H9 (cell line): Measurements from ENCODE around the gene LRP8. TPM values are rescaled to one million over a fixed set of nuclear protein-coding genes. Genes with fewer than 3 reads are reported as not detected.

ENCODE experiments used
- DNase-seq: peaks from one replicate; pipeline ENCODE4 v3.0.0-alpha.2; 2017
- H2AFZ ChIP-seq: one replicate; pipeline ENCODE4 v1.6.1; 2013; ENCODE audit warnings: mild to moderate bottlenecking, low read length, control low read depth, moderate library complexity
- H2AK5ac ChIP-seq: 2 replicates; pipeline ENCODE4 v1.6.1; 2013; ENCODE audit warnings: low read length, control low read depth, mixed read lengths; ENCODE audit not compliant: insufficient read length
- H2BK120ac ChIP-seq: one replicate; pipeline ENCODE4 v1.6.1; 2013; ENCODE audit warnings: low read depth, mild to moderate bottlenecking, low read length, control low read depth, inconsistent platforms; ENCODE audit not compliant: poor library complexity, severe bottlenecking
- H2BK12ac ChIP-seq: 2 replicates; pipeline ENCODE4 v1.6.1; 2013; ENCODE audit warnings: low read length, control low read depth, mixed read lengths, low read depth; ENCODE audit not compliant: insufficient read length
- H2BK15ac ChIP-seq: 2 replicates; pipeline ENCODE4 v1.6.1; 2013; ENCODE audit warnings: low read depth, low read length, control low read depth
- H2BK20ac ChIP-seq: one replicate; pipeline ENCODE4 v1.6.1; 2013; ENCODE audit warnings: low read depth, mild to moderate bottlenecking, low read length, control low read depth, inconsistent platforms; ENCODE audit not compliant: poor library complexity, severe bottlenecking
- H2BK5ac ChIP-seq: 2 replicates; pipeline ENCODE4 v1.6.1; 2013; ENCODE audit warnings: low read length, control low read depth, mixed read lengths; ENCODE audit not compliant: insufficient read length
- H3K14ac ChIP-seq: 2 replicates; pipeline ENCODE4 v1.6.1; 2013; ENCODE audit warnings: low read length, control low read depth; ENCODE audit not compliant: insufficient read depth
- H3K18ac ChIP-seq: 2 replicates; pipeline ENCODE4 v1.6.1; 2013; ENCODE audit warnings: low read depth, mild to moderate bottlenecking, mixed read lengths, low read length, control low read depth; ENCODE audit not compliant: insufficient read length
- H3K23ac ChIP-seq: 2 replicates; pipeline ENCODE4 v1.6.1; 2013; ENCODE audit warnings: low read length, control low read depth, mixed read lengths, low read depth; ENCODE audit not compliant: insufficient read length
- H3K23me2 ChIP-seq: 2 replicates; pipeline ENCODE4 v1.6.1; 2013; ENCODE audit warnings: low read depth, mild to moderate bottlenecking, mixed read lengths, low read length, control low read depth; ENCODE audit not compliant: insufficient read length, poor library complexity, severe bottlenecking
- H3K27ac ChIP-seq: 2 replicates; pipeline ENCODE4 v1.5.1; 2013; ENCODE audit warnings: low read length, control low read depth, mixed read lengths, low read depth; ENCODE audit not compliant: insufficient read length
- H3K27me3 ChIP-seq: 2 replicates; pipeline ENCODE4 v1.6.1; 2013; ENCODE audit warnings: low read length, control low read depth, inconsistent platforms; ENCODE audit not compliant: insufficient read depth
- H3K4ac ChIP-seq: 2 replicates; pipeline ENCODE4 v1.6.1; 2013; ENCODE audit warnings: low read depth, mild to moderate bottlenecking, control low read depth, inconsistent platforms, low read length, moderate library complexity
- H3K4me1 ChIP-seq: 2 replicates; pipeline ENCODE4 v1.6.1; 2013; ENCODE audit warnings: low read length, control low read depth, inconsistent platforms; ENCODE audit not compliant: insufficient read depth
- H3K4me2 ChIP-seq: 2 replicates; pipeline ENCODE4 v1.6.1; 2013; ENCODE audit warnings: low read length, control low read depth, mixed read lengths; ENCODE audit not compliant: insufficient read length, insufficient read depth
- H3K56ac ChIP-seq: 2 replicates; pipeline ENCODE4 v1.6.1; 2013; ENCODE audit warnings: low read depth, mild to moderate bottlenecking, mixed read lengths, low read length, control low read depth; ENCODE audit not compliant: insufficient read length
- H3K79me1 ChIP-seq: 2 replicates; pipeline ENCODE4 v1.6.1; 2013; ENCODE audit warnings: low read depth, mild to moderate bottlenecking, moderate library complexity, low read length, control low read depth, inconsistent platforms; ENCODE audit not compliant: insufficient read depth, poor library complexity, severe bottlenecking
- H3K79me2 ChIP-seq: 2 replicates; pipeline ENCODE4 v1.6.1; 2013; ENCODE audit warnings: low read length, control low read depth, inconsistent platforms; ENCODE audit not compliant: insufficient read depth
- H3K9ac ChIP-seq: 2 replicates; pipeline ENCODE4 v1.6.1; 2013; ENCODE audit warnings: low read length, control low read depth, mixed read lengths; ENCODE audit not compliant: insufficient read length; ENCODE audit errors: extremely low read depth
- H3K9me3 ChIP-seq: one replicate; pipeline ENCODE4 v1.6.1; 2013; ENCODE audit warnings: low read depth, low read length, inconsistent platforms; ENCODE audit not compliant: control insufficient read depth
- H3T11ph ChIP-seq: one replicate; pipeline ENCODE4 v1.6.1; 2013; ENCODE audit warnings: mild to moderate bottlenecking, low read length, control low read depth, inconsistent platforms
- H4K20me1 ChIP-seq: one replicate; pipeline ENCODE4 v1.6.1; 2013; ENCODE audit not compliant: control insufficient read depth, insufficient read length, insufficient read depth
- H4K5ac ChIP-seq: 2 replicates; pipeline ENCODE4 v1.6.1; 2013; ENCODE audit warnings: low read depth, mild to moderate bottlenecking, mixed read lengths, low read length, control low read depth; ENCODE audit not compliant: insufficient read length
- H4K8ac ChIP-seq: replicated peaks from 2 replicates; pipeline ENCODE4 v1.6.1; 2013; ENCODE audit warnings: low read length, control low read depth, mixed read lengths, low read depth; ENCODE audit not compliant: insufficient read length
- H4K91ac ChIP-seq: 2 replicates; pipeline ENCODE4 v1.6.1; 2013; ENCODE audit warnings: low read depth, mild to moderate bottlenecking, moderate library complexity, mixed read lengths, low read length, control low read depth; ENCODE audit not compliant: insufficient read length
- H3K27ac Mint-ChIP-seq, 3 experiments: 2 replicates in 2 of 3; 3 replicates in 1 of 3; pipeline ENCODE4 v1.8.0; 2020 to 2021; ENCODE audit warnings: mixed read lengths in 3 of 3, mild to moderate bottlenecking in 1 of 3, moderate library complexity in 1 of 3
- H3K27me3 Mint-ChIP-seq: 2 replicates; pipeline ENCODE4 v1.8.0; 2021; ENCODE audit warnings: low read depth, mild to moderate bottlenecking, moderate library complexity, mixed read lengths
- H3K36me3 Mint-ChIP-seq, 3 experiments: 2 replicates in 2 of 3; 3 replicates in 1 of 3; pipeline ENCODE4 v1.8.0; 2020 to 2021; ENCODE audit warnings: low read depth in 3 of 3, mixed read lengths in 3 of 3; ENCODE audit not compliant: insufficient read depth in 1 of 3
- H3K4me1 Mint-ChIP-seq, 2 experiments: 2 replicates each; pipeline ENCODE4 v1.8.0; 2020; ENCODE audit warnings: mixed read lengths in 2 of 2
- H3K4me3 Mint-ChIP-seq, 2 experiments: 2 replicates in 1 of 2; 3 replicates in 1 of 2; pipeline ENCODE4 v1.8.0; 2020 to 2021; ENCODE audit warnings: mild to moderate bottlenecking in 2 of 2, mixed read lengths in 2 of 2, moderate library complexity in 1 of 2
- H3K9me3 Mint-ChIP-seq, 2 experiments: 2 replicates in 1 of 2; 3 replicates in 1 of 2; pipeline ENCODE4 v1.8.0; 2020; ENCODE audit warnings: mild to moderate bottlenecking in 2 of 2, mixed read lengths in 2 of 2, moderate library complexity in 1 of 2
- CTCF ChIP-seq: fragments of 200-600 bp; sonication (generic); conservative IDR thresholded peaks from 3 replicates; pipeline ENCODE4 v1.8.0; 2021; ENCODE audit warnings: antibody characterized with exemption, mild to moderate bottlenecking
- WGBS: extraction: QIAGEN DNeasy Blood & Tissue Kit; methylation state at CpG from one replicate; pipeline ENCODE4 v1.1.7; 2013; ENCODE audit warnings: missing lambda C conversion rate, low lambda C conversion rate, mixed read lengths; ENCODE audit not compliant: insufficient read length; ENCODE audit errors: extremely low coverage; 5-methylcytosine and 5-hydroxymethylcytosine counted together
- total RNA-seq: library from RNA; stranded (reverse); gene quantifications from 2 replicates; pipeline ENCODE4 v1.2.1, GENCODE V29; 2021

The LRP8 gene
- total RNA-seq, 1 experiment from 2014 or later, result 78.6 TPM

DNA sequence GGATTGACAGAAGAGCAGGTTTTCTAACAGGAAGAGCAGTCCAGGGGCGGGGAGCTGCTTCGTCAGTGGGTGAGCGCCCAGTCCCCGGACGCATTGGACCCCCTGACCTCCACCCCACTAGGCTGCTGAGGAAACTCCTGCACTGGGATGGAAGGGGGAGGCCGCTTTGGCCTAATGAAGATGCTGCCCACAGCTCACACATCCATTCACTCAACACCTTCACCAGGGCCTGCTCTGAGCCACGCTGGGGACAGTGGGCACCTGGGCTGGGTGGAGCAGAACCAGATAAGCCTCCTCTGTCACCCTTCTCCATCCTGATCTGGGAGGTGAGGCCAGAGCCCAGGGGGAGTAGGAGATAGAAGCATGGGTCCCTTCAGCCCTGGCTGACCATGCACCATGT, 13.3 kb downstream of the LRP8 start:
- no peak for DNase-seq
- Histone ChIP-seq H3K4me2 (no peak overlapping the region), H3K23ac (no peak overlapping the region), H3K18ac (no peak overlapping the region), H2AK5ac (no peak overlapping the region), H3K9ac (no peak overlapping the region), H3K56ac (no peak overlapping the region), H3K14ac (no peak overlapping the region; the same call in 1 of the 2 replicates), H3K23me2 (no peaks in the 10 kb centered on the region), H2BK20ac (no peak overlapping the region), H4K5ac (no peak overlapping the region), H3K4me1 (no peaks in the 10 kb centered on the region), H3K27me3 (no peaks in the 10 kb centered on the region), H2BK5ac (no peak overlapping the region), H3K4ac (no peak overlapping the region), H4K91ac (no peak overlapping the region), H3K79me1 (no peaks in the 10 kb centered on the region), H3K27ac (no peak overlapping the region), H3K9me3 (no peaks in the 10 kb centered on the region), H2AFZ (no peak overlapping the region), H2BK12ac (no peak overlapping the region), H3K79me2 (peaks cover 6% of the 10 kb centered on the region; the same call in 1 of the 2 replicates), H4K20me1 (no peaks in the 10 kb centered on the region), H3T11ph (no peak overlapping the region), H2BK120ac (no peak overlapping the region), H4K8ac (no peak overlapping the region), H2BK15ac (no peak overlapping the region)
- Mint-ChIP-seq H3K36me3 (peaks cover 21 to 77% (median 52%) of the 10 kb centered on the region in 3 experiments; a peak in 6 of 7 replicates), H3K9me3 (no peaks in the 10 kb centered on the region), H3K4me3 (no peak overlapping the region), H3K27me3 (no peaks in the 10 kb centered on the region), H3K27ac (peak overlapping the region in 1 of 3 experiments; percentile 87; a peak in 2 of 7 replicates), H3K4me1 (peaks cover 11 to 28% of the 10 kb centered on the region in 2 experiments)
- no peak for TF ChIP-seq CTCF
- no CpG with 5 or more reads among the region's 7 CpGs for WGBS
